Epidermal melanocyte (primary cell): ENCODE measurements around the gene MT1X.
"Not testable (repeated sequence)": the region's sequence is repeated elsewhere in the genome, so short reads cannot be mapped to it uniquely, and the experiment has no call there.

Experiments used
- DNase-seq: peaks from one replicate; pipeline ENCODE4 v3.0.0; 2011; ENCODE audit warnings: low spot score; ENCODE audit not compliant: insufficient read length

The MT1X gene

DNA sequence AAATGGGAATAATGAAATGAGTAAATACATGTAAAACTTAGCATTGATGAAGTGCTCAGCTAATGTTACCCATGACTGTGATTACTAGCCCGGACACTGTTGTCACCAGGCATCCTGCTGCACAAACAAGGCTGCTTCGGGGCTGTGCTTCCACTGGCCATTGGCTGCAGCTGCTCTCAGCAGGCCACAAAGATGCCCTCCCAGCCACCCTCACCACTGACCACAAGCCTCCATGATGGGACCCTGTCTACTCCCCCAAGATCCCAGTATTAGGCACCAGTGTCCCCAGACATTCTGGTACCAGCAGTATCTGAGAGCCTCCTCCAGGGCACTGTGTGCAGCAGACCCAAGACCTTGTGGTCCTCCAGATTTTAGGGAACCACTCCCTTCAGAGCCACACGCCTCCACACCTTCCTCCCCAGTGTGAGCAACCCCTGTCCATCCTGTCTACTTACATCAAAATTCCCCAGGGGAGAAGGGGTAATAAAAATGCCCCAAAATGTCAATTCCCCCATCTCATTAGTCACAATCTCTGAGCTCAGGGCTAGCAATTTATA is 28.0 kb downstream of the MT1X start:
- no peak for DNase-seq

DNA sequence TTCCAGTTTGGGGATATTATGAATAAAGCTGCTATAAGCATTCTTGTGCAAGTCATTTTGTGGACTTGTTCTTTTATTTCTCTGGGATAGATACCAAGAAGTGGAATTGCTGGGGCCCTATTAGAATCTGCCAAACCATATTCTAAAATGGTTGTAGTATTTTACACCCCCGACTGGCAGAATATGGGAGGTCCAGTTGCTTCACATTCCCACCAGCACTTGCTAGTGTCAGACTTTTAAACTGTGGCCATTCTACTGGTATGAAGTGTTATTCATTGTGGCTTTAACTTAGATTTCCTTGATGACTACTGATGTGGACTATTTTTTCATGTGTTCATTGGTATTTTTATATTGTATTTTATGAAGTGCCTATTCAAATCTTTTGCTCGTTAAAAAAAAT is 29.6 kb downstream of the MT1X start:
- DNase-seq = no peak

DNA sequence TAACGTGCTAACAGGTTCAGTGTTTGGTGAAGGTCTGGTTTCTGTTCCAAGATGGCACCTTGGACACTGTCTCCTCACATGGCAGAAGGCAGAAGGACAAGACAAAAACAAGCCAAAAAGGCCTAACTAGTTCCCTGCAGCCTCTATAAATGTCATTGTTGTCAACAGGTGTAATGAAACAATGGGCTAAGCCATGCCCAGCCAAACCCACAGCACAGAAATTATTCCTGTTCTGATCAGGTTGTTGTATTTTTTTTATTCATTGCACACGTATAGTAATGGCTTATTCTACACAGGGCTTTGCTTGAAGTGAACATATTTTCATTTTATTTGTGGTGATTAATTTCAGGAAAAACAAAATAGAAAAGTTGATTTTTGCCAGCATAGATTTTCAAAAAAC is 31.5 kb downstream of the MT1X start:
- no peak for DNase-seq

DNA sequence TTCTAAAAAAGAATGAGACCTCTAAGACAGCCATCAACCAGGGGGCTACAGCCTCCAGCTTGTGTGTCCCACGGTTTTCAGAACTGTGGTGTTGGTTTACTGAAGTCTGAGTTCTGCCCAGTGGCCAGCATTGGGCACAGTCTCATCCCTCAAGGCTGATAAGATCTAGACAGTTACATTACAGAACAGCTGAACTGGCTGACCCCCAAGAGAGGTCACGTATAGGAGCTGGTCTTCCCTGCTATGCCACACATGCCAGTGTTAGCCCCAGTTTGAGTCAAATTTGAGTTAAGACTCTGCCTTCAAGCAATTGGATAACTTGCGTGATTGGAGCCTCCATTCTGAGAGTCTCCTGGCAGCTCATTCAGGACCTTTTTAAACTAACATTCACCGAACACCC is 32.9 kb downstream of the MT1X start:
- DNase-seq = no peak

DNA sequence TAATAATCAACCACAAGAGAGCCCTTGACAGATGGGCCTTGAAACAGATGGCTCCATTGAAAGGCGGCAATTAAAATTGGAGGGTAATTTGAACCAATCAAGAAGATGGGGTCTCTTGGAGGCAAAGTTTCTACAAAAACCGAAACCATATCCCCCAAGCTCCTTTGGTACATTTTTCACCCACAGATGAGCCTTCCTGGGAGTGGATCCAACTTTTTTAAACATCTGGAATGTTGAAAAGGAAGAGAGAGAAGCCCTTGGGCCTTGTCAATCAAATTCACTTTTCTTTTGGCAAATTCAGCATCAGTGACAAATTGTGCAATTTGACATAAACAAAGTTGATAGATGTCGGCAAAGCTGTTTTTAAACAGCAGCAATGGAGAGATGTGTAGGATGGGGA is 34.5 kb downstream of the MT1X start:
- no peak for DNase-seq

DNA sequence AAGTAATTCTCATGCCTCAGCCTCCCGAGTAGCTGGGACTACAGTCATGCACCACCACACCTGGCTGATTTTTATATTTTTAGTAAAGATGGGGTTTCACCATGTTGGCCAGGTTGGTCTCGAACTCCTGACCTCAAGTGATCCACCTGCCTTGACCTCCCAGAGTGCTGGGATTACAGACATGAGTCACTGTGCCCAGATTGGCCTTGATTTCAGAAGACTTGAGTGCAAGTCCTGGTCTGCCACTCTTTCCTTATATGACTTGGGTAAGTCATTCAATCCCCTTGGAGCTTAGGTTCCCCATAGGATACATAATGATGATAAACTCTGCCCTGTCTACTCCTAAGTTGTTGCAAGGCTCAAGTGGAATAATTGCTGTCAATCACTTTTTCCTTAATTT is 35.3 kb downstream of the MT1X start:
- DNase-seq = not testable (repeated sequence)

DNA sequence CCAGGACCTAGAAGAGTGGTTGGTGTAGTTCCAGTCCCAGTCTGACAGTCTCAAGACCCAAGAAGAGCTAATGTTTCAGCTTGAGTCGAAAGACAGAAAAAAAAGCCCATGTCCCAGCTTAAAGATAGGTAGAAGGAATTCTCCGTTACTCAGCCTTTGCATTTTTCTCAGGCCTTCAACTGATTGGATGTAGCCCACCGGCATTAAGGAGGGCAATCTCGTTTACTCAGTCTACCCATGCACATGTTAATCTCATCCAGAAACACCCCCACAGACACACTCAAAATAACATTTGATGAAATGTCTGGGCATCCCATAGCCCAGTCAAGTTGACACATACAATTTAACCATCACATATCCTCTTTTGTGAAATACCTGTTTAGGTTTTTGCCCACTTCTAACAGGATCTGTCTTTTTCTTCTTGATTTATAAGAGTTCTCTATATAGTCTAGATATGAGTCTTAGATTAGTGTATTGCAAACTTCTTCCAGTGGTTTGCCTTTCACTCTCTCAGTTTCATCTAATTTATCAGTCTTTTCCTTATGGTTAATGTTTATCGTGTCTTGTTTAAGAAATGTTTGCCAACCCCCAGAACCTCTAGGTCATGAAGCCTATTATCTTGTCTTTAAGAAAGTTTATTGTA is 40.1 kb downstream of the MT1X start:
- no peak for DNase-seq

DNA sequence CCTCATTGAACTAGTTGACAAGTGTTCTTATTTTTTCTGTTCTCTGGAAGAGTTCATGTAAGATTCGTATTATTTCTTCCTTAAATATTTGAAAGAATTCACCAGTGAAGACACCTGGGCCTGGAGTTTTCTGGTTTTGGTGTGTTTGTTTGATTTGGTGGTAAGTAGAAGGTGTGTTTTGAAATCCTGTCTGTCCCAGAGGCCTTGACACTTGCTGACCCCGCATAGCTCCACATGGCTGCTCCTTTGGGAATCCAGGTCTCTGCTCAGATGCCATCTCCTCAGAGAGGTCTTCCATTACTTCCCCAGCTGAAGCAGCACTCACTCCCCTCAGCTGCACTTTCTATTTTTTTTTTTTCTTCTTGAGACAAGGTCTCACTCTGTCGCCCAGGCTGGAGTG is 41.9 kb downstream of the MT1X start:
- DNase-seq = no peak

DNA sequence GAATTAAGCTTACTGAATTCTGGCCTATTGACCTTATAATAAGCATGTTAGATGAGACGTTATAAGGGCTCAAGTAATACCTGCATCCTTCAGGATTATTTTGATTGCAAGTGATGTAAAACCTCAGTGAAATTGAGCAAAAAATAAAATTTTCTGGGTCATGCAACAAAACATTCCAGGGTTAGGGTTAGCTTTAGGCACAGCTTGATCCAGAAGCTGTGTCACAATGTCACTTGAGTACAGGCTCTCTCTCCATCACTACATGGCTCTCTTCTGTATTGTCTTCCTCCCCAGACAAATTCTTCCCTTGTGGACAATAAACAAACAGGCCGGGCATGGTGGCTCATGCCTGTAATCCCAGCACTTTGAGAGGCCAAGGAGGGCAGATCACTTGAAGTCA is 44.0 kb downstream of the MT1X start:
- no peak for DNase-seq

DNA sequence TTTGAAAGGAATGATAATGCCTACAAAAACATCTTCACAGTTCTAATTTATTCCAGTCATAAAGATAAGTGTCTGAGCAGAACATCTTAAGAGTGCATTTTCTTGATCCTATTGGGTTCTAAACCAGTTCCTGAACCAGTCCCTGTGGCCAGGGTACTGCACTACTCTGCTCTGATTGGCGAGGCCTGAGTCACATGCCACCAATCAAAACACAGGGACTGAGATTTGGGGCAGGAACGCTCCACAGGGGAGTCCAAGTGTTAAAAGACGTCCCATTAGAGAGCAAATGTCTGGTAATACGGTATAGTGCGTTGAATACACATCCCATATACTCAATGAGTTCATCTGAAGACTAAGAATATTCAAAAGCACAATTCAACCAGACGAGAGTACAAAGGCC is 44.7 kb downstream of the MT1X start:
- DNase-seq = no peak

DNA sequence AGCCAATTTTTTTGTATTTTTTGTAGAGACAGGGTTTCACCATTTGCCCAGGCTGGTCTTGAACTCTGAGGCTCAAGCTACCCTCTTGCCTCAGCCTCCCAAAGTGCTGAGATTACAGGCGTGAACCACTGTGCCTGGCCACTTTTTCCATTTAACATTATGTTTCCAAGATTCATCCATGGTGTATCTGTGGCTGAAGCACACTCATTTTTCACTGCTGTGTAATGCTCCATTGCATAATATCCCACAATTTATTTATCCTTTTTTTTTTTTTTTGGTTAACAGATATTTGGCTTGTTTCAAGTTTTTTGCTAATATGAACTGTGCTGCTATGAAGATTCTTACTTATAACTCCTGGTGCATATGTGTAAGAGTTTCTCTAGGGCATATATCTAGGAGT is 45.8 kb downstream of the MT1X start:
- no peak for DNase-seq

DNA sequence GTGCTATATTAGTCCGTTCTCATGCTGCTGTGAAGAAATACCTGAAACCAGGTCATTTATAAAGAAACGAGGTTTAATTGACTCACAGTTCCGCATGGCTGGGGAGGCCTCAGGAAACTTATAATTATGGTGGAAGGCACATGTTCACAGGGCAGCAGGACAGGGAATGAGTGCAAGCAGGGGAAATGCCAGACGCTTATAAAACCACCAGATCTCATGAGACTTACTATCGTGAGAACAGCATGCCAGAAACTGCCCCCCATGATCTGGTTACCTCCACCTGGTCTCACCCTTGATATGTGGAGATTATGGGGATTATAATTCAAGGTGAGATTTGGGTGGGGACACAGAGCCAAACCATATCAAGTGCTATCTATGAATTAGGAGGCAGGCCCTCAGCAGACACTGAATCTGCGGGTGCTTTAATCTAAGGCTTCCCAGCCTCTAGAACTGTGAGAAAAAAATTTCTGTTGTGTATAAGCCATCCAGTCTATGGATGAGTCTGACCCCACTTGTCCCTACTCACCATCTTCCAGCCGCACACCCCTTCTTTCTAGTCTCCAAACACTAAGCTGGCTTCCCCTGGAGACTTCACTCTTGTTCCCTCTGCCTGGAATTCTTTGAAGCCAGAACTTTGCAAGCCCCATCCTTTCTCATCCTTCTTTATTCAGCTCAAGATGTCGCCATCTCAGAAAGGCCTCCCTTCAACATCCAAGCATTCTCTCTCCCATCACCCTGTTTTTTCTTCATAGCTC is 46.9 kb downstream of the MT1X start:
- no peak for DNase-seq

DNA sequence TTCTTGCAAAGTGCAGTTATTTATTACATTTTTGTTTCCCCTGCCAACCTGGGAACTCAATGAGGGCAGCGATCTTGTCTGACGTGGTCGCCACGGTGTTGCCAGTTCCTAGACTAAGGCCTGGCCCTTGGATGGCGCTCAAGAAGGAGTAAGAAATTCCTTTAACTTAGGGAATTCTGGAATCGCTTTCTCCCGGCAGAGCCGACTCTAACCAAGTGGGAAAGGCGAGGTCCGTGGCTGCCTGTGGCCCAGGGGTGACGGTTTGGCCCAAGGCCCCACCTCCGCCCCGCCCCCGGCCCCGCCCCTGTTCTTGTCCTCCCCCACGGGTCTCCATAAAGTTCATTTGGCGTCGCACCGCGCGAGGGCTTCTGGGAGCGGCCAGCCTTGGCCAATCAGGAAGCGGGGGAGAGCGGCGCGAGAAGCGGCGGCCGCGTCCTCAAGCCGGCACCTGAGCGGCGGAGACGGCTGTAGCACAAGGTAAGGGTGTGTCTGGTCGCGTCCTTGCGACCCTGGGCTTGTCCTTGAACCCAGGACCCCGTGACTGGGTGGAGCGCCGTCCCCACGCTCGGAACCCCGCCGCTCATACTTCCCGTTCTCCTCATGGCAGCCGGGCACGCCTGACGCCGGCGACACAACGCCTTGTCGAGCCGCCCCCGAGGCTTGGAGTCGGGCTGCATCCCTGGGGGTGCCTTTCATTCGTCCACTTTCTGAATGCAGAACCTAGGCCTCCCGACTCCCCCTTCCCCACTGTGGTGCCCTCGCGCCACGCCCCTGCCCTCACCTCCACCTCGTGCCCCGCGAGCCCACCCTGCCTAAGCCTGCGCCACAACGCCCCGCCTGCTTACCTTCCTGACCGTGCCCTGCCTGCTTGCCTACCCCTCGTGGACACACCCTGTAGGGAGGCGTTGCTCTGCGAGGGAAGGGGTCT is 47.7 kb downstream of the MT1X start, which contains the start of gene NUP93:
Gene NUP93, plus strand, starts transcription at position 395 of the 928 bp plus-strand sequence. CDS start 18,119 bp downstream, outside the sequence.
- peak; percentile 86 for DNase-seq

DNA sequence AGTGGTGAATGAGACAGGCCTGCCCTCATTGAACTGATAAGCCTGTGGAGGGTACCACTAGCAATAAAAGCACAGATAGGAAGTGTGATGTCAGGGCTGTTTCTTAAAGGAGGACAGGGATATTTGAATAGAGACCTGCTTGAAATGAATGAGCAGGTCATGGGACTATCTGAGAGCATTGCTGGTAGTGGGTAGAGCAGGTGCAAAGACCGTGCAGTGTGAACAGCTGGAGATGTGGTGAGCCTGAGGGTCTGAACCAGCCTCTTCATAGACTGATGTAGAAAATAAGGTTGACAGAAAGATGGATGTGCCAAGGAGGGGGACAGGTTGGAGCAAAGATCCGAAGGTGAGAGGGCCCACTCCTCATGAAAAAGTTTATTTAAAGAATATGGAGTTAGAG is 50.1 kb downstream of the MT1X start:
- DNase-seq = no peak

DNA sequence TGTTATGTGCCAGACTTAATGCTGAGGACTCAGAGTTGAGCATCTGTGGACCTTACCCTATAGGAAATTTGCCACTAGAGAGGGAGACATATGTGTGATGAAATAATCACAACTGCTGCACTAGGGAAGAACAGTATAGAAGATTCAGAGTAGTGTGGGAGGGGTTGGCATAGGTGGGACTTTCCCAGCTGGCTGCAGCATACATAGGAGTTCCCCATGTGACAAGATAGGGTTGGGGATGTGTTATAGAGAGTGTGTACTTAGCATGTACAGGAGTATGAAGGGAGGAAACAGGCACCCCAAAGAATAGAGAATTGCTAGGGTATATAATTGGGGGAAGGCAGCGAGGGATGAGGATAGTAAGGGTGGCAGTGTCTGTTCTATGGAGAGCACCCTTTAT is 50.6 kb downstream of the MT1X start:
- no peak for DNase-seq
